ENCODE results near the gene GJB6.

GJB6 gene

GRCh38 chr13:20193162-20193906 lies 38.8 kb downstream of the GJB6 start:
- DNase-seq (ENCODE audit: low read depth in 2 of 2), result no peak
- TF ChIP-seq CTCF (IDR thresholded peaks at IDR 0.05; ENCODE audit: low read depth, low read length), result no peak
- H3K4me3 ChIP-seq (replicated peaks in 1 of 2; ENCODE audit: low read depth in 2 of 2, low read length in 2 of 2), result peak overlapping the region in 1 of 2 donors; percentile 27

DNA sequence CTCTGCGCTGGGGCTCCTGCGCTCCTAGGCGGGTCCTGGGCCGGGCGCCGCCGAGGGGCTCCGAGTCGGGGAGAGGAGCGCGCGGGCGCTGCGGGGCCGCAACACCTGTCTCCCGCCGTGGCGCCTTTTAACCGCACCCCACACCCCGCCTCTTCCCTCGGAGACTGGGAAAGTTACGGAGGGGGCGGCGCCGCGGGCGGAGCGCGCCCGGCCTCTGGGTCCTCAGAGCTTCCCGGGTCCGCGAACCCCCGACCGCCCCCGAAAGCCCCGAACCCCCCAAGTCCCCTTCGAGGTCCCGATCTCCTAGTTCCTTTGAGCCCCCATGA lies 39.3 kb downstream of the GJB6 start, which contains the start of gene GJB2:
TSS of gene GJB2 (minus strand) at position 103 of the 326 bp plus-strand sequence. CDS start 3,357 bp downstream, outside the sequence.
- no peak for DNase-seq (ENCODE audit: low read depth in 2 of 2)
- TF ChIP-seq CTCF (IDR thresholded peaks at IDR 0.05; ENCODE audit: low read depth, low read length), result no peak
- peak within 1 kb of the TSS; percentile 22 to 45 for H3K4me3 ChIP-seq (replicated peaks in 1 of 2; ENCODE audit: low read depth in 2 of 2, low read length in 2 of 2)

- H3K4me3 ChIP-seq (replicated peaks in 1 of 2; ENCODE audit: low read depth in 2 of 2, low read length in 2 of 2), result peak overlapping the region; percentile 22 to 45
- no peak for TF ChIP-seq CTCF (IDR thresholded peaks at IDR 0.05; ENCODE audit: low read depth, low read length)
- peak in 1 of 2 donors; percentile 15 for DNase-seq (ENCODE audit: low read depth in 2 of 2)
Measured at GRCh38 chr13:20192158-20192835, 39.8 kb downstream of the GJB6 start.

GRCh38 chr13:20191311-20192157 lies 40.6 kb downstream of the GJB6 start:
- no peak for DNase-seq (ENCODE audit: low read depth in 2 of 2)
- H3K4me3 ChIP-seq (replicated peaks in 1 of 2; ENCODE audit: low read depth in 2 of 2, low read length in 2 of 2), result peak overlapping the region in 1 of 2 donors; percentile 45
- TF ChIP-seq CTCF (IDR thresholded peaks at IDR 0.05; ENCODE audit: low read depth, low read length), result no peak

DNA sequence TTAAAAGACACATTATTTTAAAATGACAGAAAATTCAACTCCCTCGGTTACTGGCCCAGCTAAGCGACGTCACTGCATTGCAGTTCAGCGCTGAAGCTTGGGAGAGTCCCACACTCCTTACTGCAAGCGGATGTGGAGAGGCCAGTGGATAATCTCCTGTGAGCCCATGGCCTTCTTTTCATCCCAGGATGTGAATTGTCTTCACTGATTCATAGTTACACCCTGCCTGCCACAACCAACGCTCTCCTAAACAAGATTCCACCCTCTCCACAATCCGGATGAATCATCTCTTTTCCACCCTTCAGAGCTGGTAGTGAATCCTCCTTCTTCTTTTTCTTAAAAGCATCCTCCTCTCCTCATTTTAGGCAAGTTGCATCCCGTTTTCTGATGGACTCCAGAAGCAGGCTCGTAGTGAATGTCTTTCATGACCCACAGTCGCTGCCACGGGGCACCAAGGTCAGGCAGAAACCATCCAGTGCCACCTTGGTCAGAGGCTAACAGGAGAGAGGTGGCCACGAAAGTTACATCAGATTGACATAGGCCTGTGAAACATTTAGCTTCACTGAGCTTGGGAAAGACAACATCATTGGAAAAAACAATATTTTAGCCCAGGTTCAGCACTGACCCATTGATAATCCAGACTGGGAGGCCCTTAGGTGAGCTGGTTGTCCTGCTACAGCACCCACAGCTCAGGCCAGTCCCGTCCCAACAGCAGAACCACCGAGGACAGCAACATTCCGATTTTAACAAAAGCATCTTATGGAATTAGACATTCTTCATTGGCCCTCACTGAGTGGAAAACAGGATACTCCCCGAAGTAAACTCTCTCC lies 41.4 kb downstream of the GJB6 start:
- no peak overlapping the region for H3K4me3 ChIP-seq (replicated peaks in 1 of 2; ENCODE audit: low read depth in 2 of 2, low read length in 2 of 2)
- peak; percentile 54 to 72 for DNase-seq (ENCODE audit: low read depth in 2 of 2)
- TF ChIP-seq CTCF (IDR thresholded peaks at IDR 0.05; ENCODE audit: low read depth, low read length), result no peak

- no peak overlapping the region for H3K4me3 ChIP-seq (replicated peaks in 1 of 2; ENCODE audit: low read depth in 2 of 2, low read length in 2 of 2)
- no peak for DNase-seq (ENCODE audit: low read depth in 2 of 2)
- no peak for TF ChIP-seq CTCF (IDR thresholded peaks at IDR 0.05; ENCODE audit: low read depth, low read length)
Measured at GRCh38 chr13:20190076-20190475, 42.0 kb downstream of the GJB6 start.
